ENCODE results near the gene PNRC2.

Gene PNRC2, protein sequence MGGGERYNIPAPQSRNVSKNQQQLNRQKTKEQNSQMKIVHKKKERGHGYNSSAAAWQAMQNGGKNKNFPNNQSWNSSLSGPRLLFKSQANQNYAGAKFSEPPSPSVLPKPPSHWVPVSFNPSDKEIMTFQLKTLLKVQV

DNA sequence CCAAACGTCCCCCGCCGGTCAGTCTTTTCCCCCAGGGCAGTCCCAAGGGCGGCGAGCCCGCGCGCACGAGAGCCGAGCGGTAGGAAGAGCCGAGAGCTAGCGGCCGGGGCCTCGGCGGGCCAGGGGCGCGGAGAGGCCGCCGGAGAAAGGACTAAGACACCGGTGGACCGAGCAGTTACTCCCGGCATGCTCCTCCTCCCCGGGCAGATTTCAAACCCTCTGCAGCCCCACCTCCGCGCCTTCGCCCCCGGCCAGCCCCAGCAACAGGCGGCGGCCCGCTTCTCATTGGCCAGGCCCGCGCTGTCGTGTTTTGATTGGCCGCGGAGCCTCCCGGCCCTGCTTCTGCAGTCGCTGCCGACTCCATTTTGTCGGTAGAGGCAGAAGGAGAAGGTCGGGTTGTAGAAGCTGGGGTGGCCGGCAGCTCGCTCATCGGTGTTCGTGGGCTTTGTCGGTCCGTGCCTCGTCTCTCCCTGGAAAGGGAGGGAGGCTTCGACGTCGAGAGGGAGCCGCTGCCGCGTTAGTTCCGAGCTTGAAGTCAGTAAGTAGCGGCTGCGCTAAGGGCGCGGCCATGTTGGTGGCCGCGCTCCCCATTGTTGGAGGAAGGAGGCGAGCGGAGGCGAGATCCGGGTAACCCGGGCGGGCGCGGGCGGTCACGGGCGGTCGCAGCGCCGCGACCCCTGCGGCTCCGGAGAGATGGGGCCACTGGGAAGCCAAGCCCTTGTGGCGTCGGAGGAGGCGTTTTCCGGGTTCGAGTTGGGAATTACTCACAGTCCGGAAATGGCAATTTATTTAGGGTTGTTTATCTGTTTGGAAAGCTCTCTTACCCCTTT lies at the start of gene PNRC2:
TSS of gene PNRC2 (plus strand) at position 368 of the 830 bp plus-strand sequence. CDS start 1,630 bp downstream, outside the sequence.
- peak within 1 kb of the TSS; percentile 90 for H3K4me3 ChIP-seq (ENCODE audit: low read depth, low read length)
- peak within 1 kb of the TSS; percentile 96 for H3K9ac ChIP-seq (ENCODE audit: low read depth, low read length)
- H3K27me3 ChIP-seq (ENCODE audit: control insufficient read depth, insufficient read depth, low read length), result no peaks in the 10 kb centered on the region
- H3K36me3 ChIP-seq (ENCODE audit: control insufficient read depth, insufficient read depth, low read length), result no peaks in the 10 kb centered on the region
- H3K9me3 ChIP-seq (ENCODE audit: control insufficient read depth, insufficient read depth, low read length), result no peaks in the 10 kb centered on the region
- no peaks in the 10 kb centered on the region for H3K4me1 ChIP-seq (ENCODE audit: control insufficient read depth, insufficient read depth, low read length)

GRCh38 chr1:23910144-23910543 lies 49.5 kb upstream of the PNRC2 start:
- no peaks in the 10 kb centered on the region for H3K36me3 ChIP-seq (ENCODE audit: control insufficient read depth, insufficient read depth, low read length)
- no peaks in the 10 kb centered on the region for H3K9me3 ChIP-seq (ENCODE audit: control insufficient read depth, insufficient read depth, low read length)
- H3K27me3 ChIP-seq (ENCODE audit: control insufficient read depth, insufficient read depth, low read length), result no peaks in the 10 kb centered on the region
- no peak overlapping the region for H3K4me3 ChIP-seq (ENCODE audit: low read depth, low read length)
- peaks cover 12% of the 10 kb centered on the region for H3K4me1 ChIP-seq (ENCODE audit: control insufficient read depth, insufficient read depth, low read length)
- no peak overlapping the region for H3K9ac ChIP-seq (ENCODE audit: low read depth, low read length)

DNA sequence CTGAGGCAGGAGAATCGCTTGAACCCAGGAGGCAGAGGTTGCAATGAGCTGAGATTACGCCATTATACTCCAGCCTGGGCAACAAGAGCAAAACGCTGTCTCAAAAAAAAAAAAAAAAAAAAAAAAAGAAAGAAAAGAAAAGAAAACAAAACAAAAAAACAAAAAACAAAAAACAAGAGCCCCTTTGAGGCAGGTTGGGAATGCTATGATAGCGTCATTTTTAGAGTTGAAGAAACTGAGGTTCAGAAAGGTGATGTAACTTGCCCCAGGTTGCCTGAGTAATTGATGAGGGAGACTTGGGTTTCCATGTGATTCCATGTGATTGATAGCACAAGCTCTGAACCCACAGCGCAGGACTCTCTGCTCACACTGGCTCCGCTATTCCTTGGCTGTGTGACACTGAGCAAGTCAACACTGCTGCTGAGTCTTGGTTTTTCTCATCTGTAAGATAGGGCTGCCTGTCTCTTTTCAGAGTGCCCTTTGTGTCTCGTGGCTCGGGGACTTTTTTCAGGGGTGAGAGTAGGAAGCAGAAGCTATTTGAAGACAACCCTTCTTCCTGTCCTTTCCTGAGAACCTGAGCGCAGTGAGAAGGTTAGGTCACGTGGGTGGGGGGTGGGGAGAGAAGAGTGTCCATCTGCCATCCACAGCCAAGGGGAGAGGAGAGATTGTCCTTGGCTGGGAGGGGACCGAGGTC lies 48.9 kb upstream of the PNRC2 start:
- Histone ChIP-seq H3K9me3 (ENCODE audit: control insufficient read depth, insufficient read depth, low read length) (no peaks in the 10 kb centered on the region), H3K9ac (ENCODE audit: low read depth, low read length) (no peak overlapping the region), H3K36me3 (ENCODE audit: control insufficient read depth, insufficient read depth, low read length) (no peaks in the 10 kb centered on the region), H3K27me3 (ENCODE audit: control insufficient read depth, insufficient read depth, low read length) (no peaks in the 10 kb centered on the region), H3K4me3 (ENCODE audit: low read depth, low read length) (no peak overlapping the region), H3K4me1 (ENCODE audit: control insufficient read depth, insufficient read depth, low read length) (peaks cover 12% of the 10 kb centered on the region)

- no peak overlapping the region for H3K4me3 ChIP-seq (ENCODE audit: low read depth, low read length)
- H3K9ac ChIP-seq (ENCODE audit: low read depth, low read length), result no peak overlapping the region
- peaks cover 15% of the 10 kb centered on the region for H3K4me1 ChIP-seq (ENCODE audit: control insufficient read depth, insufficient read depth, low read length)
Measured at GRCh38 chr1:23911921-23912320, 47.7 kb upstream of the PNRC2 start.

GRCh38 chr1:23913212-23913880 lies 46.3 kb upstream of the PNRC2 start, which contains the start of gene CNR2:
Gene CNR2 (minus strand): TSS chr1:23913362. CDS start chr1:23875617, 37,745 bp downstream.
- H3K9ac ChIP-seq (ENCODE audit: low read depth, low read length), result no peak within 1 kb of the TSS
- H3K9me3 ChIP-seq (ENCODE audit: control insufficient read depth, insufficient read depth, low read length), result no peaks in the 10 kb centered on the region
- H3K36me3 ChIP-seq (ENCODE audit: control insufficient read depth, insufficient read depth, low read length), result no peaks in the 10 kb centered on the region
- H3K4me1 ChIP-seq (ENCODE audit: control insufficient read depth, insufficient read depth, low read length), result peaks cover 15% of the 10 kb centered on the region
- H3K4me3 ChIP-seq (ENCODE audit: low read depth, low read length), result no peak within 1 kb of the TSS
- no peaks in the 10 kb centered on the region for H3K27me3 ChIP-seq (ENCODE audit: control insufficient read depth, insufficient read depth, low read length)

More at GRCh38 chr1:23911921-23912320, 47.7 kb upstream of the PNRC2 start:
- Histone ChIP-seq H3K36me3 (ENCODE audit: control insufficient read depth, insufficient read depth, low read length) (no peaks in the 10 kb centered on the region), H3K9me3 (ENCODE audit: control insufficient read depth, insufficient read depth, low read length) (no peaks in the 10 kb centered on the region), H3K27me3 (ENCODE audit: control insufficient read depth, insufficient read depth, low read length) (no peaks in the 10 kb centered on the region)

GRCh38 chr1:23914921-23915320 lies 44.7 kb upstream of the PNRC2 start:
- H3K9ac ChIP-seq (ENCODE audit: low read depth, low read length), result no peak overlapping the region
- no peaks in the 10 kb centered on the region for H3K27me3 ChIP-seq (ENCODE audit: control insufficient read depth, insufficient read depth, low read length)
- H3K4me1 ChIP-seq (ENCODE audit: control insufficient read depth, insufficient read depth, low read length), result peaks cover 7% of the 10 kb centered on the region
- no peaks in the 10 kb centered on the region for H3K9me3 ChIP-seq (ENCODE audit: control insufficient read depth, insufficient read depth, low read length)
- H3K4me3 ChIP-seq (ENCODE audit: low read depth, low read length), result no peak overlapping the region
- no peaks in the 10 kb centered on the region for H3K36me3 ChIP-seq (ENCODE audit: control insufficient read depth, insufficient read depth, low read length)

- Histone ChIP-seq H3K9me3 (ENCODE audit: control insufficient read depth, insufficient read depth, low read length) (no peaks in the 10 kb centered on the region), H3K9ac (ENCODE audit: low read depth, low read length) (no peak overlapping the region), H3K27me3 (ENCODE audit: control insufficient read depth, insufficient read depth, low read length) (no peaks in the 10 kb centered on the region), H3K4me1 (ENCODE audit: control insufficient read depth, insufficient read depth, low read length) (peaks cover 7% of the 10 kb centered on the region), H3K4me3 (ENCODE audit: low read depth, low read length) (no peak overlapping the region), H3K36me3 (ENCODE audit: control insufficient read depth, insufficient read depth, low read length) (no peaks in the 10 kb centered on the region)
Measured at GRCh38 chr1:23915466-23915865, 44.2 kb upstream of the PNRC2 start.

DNA sequence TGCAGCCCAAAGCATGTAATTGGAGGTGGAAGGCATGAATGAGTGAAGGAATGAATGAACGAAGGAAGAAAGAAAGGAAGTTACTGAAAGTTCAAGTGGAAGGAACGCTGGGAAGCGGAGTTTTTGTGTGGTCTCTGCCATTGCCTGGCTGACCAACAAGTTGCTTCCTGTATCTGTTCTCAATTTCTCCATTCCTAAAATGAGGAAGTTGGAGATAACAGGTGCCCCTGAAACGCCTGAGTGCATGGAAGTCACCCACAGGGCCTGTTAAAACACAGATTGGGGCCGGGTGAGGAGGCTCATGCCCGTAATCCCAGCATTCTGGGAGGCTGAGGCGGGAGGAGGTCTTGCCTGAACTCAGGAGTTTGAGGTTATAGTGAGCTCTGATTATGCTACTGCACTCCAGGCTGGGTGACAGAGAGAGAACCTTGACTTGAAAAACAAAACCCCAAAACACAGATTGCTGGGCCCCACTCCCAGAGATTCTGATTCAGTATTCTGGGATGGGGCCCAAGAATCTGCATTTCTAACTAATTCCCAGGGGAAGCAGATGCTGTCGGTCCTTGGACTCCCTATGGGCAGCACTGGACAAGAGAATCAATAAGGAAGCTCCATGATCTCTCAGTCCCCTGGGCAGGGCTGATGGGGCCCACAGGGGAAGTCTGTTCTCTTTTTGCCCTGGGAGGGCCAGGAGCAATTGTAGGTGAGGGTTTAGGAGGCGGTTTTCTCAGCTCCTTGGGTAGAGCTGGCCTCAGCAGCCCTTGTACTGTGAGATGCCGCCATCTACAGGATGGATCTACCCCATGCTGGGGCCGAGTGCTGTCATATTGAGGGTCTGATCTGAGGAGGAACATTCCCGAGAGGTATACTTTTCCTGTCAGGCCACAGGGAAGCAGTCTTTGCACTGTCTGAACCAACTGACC lies 43.2 kb upstream of the PNRC2 start:
- Histone ChIP-seq H3K27me3 (ENCODE audit: control insufficient read depth, insufficient read depth, low read length) (no peaks in the 10 kb centered on the region), H3K36me3 (ENCODE audit: control insufficient read depth, insufficient read depth, low read length) (no peaks in the 10 kb centered on the region), H3K9ac (ENCODE audit: low read depth, low read length) (no peak overlapping the region), H3K4me1 (ENCODE audit: control insufficient read depth, insufficient read depth, low read length) (peaks cover 4% of the 10 kb centered on the region), H3K9me3 (ENCODE audit: control insufficient read depth, insufficient read depth, low read length) (no peaks in the 10 kb centered on the region), H3K4me3 (ENCODE audit: low read depth, low read length) (no peak overlapping the region)

- Histone ChIP-seq H3K9ac (ENCODE audit: low read depth, low read length) (no peak overlapping the region), H3K27me3 (ENCODE audit: control insufficient read depth, insufficient read depth, low read length) (no peaks in the 10 kb centered on the region), H3K9me3 (ENCODE audit: control insufficient read depth, insufficient read depth, low read length) (no peaks in the 10 kb centered on the region), H3K4me3 (ENCODE audit: low read depth, low read length) (no peak overlapping the region), H3K36me3 (ENCODE audit: control insufficient read depth, insufficient read depth, low read length) (no peaks in the 10 kb centered on the region), H3K4me1 (ENCODE audit: control insufficient read depth, insufficient read depth, low read length) (no peaks in the 10 kb centered on the region)
Measured at GRCh38 chr1:23922321-23922943, 37.2 kb upstream of the PNRC2 start.

GRCh38 chr1:23923592-23924499 lies 35.8 kb upstream of the PNRC2 start:
- no peaks in the 10 kb centered on the region for H3K9me3 ChIP-seq (ENCODE audit: control insufficient read depth, insufficient read depth, low read length)
- H3K4me1 ChIP-seq (ENCODE audit: control insufficient read depth, insufficient read depth, low read length), result no peaks in the 10 kb centered on the region
- no peak overlapping the region for H3K9ac ChIP-seq (ENCODE audit: low read depth, low read length)
- no peak overlapping the region for H3K4me3 ChIP-seq (ENCODE audit: low read depth, low read length)
- H3K36me3 ChIP-seq (ENCODE audit: control insufficient read depth, insufficient read depth, low read length), result no peaks in the 10 kb centered on the region
- H3K27me3 ChIP-seq (ENCODE audit: control insufficient read depth, insufficient read depth, low read length), result no peaks in the 10 kb centered on the region

Measured in iPS-15b (cell line).